Activated CD4-positive, alpha-beta T cell treated with anti-CD3 and anti-CD28 coated beads, Interleukin-2, amount 10 ng/mL, durations not matched to agents 7 days and 5 days (primary cell): Measurements from ENCODE around the gene MTURN. TPM values are rescaled to one million over a fixed set of nuclear protein-coding genes. Genes with fewer than 3 reads are reported as not detected.

ENCODE experiments used
- CTCF ChIA-PET: fragments of 350-600 bp; sonication (Branson Sonifier 250); formaldehyde crosslinking; loops from one replicate; lab custom pipeline; 2021; ENCODE audit warnings: antibody characterized with exemption; lab: Charles Lee
- POLR2A ChIA-PET: fragments of 350-600 bp; sonication (Branson Sonifier 250); formaldehyde crosslinking; loops from one replicate; lab custom pipeline; 2021; ENCODE audit warnings: antibody characterized with exemption; lab: Charles Lee
- DNase-seq: peaks from one replicate; pipeline ENCODE4 v3.0.0-alpha.2; 2020
- H3K27ac Mint-ChIP-seq: one replicate; pipeline ENCODE4 v1.8.0; 2021; ENCODE audit warnings: mild to moderate bottlenecking, moderate library complexity, mixed read lengths
- H3K27me3 Mint-ChIP-seq: one replicate; pipeline ENCODE4 v1.8.0; 2021; ENCODE audit warnings: mixed read lengths
- H3K36me3 Mint-ChIP-seq: one replicate; pipeline ENCODE4 v1.8.0; 2021; ENCODE audit warnings: low read depth, mixed read lengths
- H3K4me1 Mint-ChIP-seq: one replicate; pipeline ENCODE4 v1.8.0; 2021; ENCODE audit warnings: mixed read lengths
- H3K4me3 Mint-ChIP-seq: one replicate; pipeline ENCODE4 v1.8.0; 2021; ENCODE audit warnings: mild to moderate bottlenecking, moderate library complexity, mixed read lengths
- H3K9me3 Mint-ChIP-seq: one replicate; pipeline ENCODE4 v1.8.0; 2021; ENCODE audit warnings: mixed read lengths
- total RNA-seq, 2 experiments: library from RNA; stranded (reverse); gene quantifications; one replicate each; pipeline ENCODE4 v1.2.3, GENCODE V29; 2021

MTURN gene
- total RNA-seq, 2 experiments from 2014 or later = 3.7 to 4.1 TPM

- POLR2A ChIA-PET = no interaction called here
- Mint-ChIP-seq H3K9me3 (no peaks in the 10 kb centered on the region), H3K27ac (no peak overlapping the region), H3K4me1 (peaks cover 17% of the 10 kb centered on the region), H3K36me3 (no peaks in the 10 kb centered on the region), H3K27me3 (no peaks in the 10 kb centered on the region), H3K4me3 (no peak overlapping the region)
- CTCF ChIA-PET = no interaction called here
- DNase-seq = no peak
Observed at GRCh38 chr7:30167901-30168300, 33.1 kb downstream of the MTURN start.

GRCh38 chr7:30168835-30169573, 34.2 kb downstream of the MTURN start:
- Mint-ChIP-seq H3K9me3 (no peaks in the 10 kb centered on the region), H3K27me3 (no peaks in the 10 kb centered on the region), H3K4me3 (no peak overlapping the region), H3K27ac (no peak overlapping the region), H3K36me3 (no peaks in the 10 kb centered on the region), H3K4me1 (peaks cover 6% of the 10 kb centered on the region)
- no peak for DNase-seq
- CTCF ChIA-PET = interaction anchor here (2.2 kb wide), 1 partner anchor 10 kb away, joined by 6 read pairs; no protein-coding TSS in a partner anchor
- POLR2A ChIA-PET = no interaction called here

DNA sequence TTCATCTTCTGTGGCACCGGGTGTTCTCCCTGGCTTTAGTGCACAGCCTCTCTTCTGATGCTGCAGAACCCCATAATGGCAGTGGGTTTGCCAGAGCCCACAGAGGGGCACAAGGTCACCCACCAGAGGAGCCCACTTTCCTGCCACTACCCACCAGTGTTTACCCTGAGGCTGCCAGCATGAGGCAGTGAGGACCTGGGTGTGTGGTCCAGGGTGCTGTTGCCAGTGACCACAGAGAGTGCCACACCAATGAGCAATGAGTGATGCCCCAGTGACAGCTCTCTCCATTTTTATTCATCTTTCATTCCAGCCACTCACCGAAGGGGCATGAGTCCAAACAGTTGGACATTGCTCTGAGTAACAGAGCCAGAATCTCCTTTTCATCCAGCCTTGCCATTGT, 34.8 kb downstream of the MTURN start:
- Mint-ChIP-seq H3K27me3 (no peaks in the 10 kb centered on the region), H3K9me3 (no peaks in the 10 kb centered on the region), H3K36me3 (no peaks in the 10 kb centered on the region), H3K4me3 (no peak overlapping the region), H3K27ac (no peak overlapping the region), H3K4me1 (peaks cover 2% of the 10 kb centered on the region)
- POLR2A ChIA-PET = no interaction called here
- CTCF ChIA-PET = interaction anchor here (0.7 to 2.2 kb wide), 3 partner anchors 9 to 204 kb away, joined by 3 to 6 read pairs (median 3); no protein-coding TSS in a partner anchor
- no peak for DNase-seq

DNA sequence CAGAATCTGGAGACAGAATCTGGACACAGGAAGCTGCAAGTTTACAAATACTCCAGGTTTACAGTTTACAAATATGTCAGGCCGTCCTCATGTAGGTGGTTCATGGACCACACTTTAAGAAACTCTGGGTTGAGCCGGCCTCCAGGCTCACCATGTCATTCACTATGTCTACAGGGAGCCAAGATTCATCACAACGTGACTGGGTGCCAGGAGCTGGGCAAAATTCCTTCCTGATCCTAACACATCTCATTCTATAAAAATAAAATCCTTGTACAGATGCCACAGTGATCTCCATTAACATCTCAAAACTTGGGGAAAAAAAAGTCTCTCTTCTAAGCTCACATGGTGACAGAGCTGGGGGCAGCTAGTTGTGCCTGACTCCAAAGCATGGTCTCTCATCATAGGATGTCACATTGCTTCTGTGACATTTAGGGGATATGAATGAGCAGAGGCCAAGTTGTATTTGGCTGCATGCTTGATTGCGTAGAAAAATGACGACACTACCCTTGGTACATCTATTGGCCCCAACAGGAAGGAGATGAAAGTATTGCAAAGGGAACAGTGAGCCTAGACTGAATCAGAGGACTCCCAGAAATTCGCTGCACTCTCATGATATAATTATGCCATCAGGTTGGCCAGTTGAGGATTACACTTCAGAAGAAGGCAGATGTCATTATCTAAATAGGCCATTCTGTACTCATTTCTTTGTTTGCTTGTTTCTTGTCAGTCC, 35.9 kb downstream of the MTURN start:
- Mint-ChIP-seq H3K4me1 (no peaks in the 10 kb centered on the region), H3K27me3 (no peaks in the 10 kb centered on the region), H3K36me3 (no peaks in the 10 kb centered on the region), H3K4me3 (no peak overlapping the region), H3K9me3 (no peaks in the 10 kb centered on the region), H3K27ac (no peak overlapping the region)
- ChIA-PET POLR2A (no interaction called here), CTCF (interaction anchor here (0.7 to 2.2 kb wide), 5 partner anchors 8 to 202 kb away, joined by 3 to 6 read pairs (median 3); no protein-coding TSS in a partner anchor)
- no peak for DNase-seq

- no peaks in the 10 kb centered on the region for H3K4me1 Mint-ChIP-seq
- no peaks in the 10 kb centered on the region for H3K36me3 Mint-ChIP-seq
- DNase-seq = no peak
- H3K27me3 Mint-ChIP-seq = no peaks in the 10 kb centered on the region
- no peak overlapping the region for H3K4me3 Mint-ChIP-seq
- POLR2A ChIA-PET = no interaction called here
- no peaks in the 10 kb centered on the region for H3K9me3 Mint-ChIP-seq
- no peak overlapping the region for H3K27ac Mint-ChIP-seq
- CTCF ChIA-PET = interaction anchor here (1.2 to 1.4 kb wide), 2 partner anchors 10 to 19 kb away, joined by 3 read pairs; no protein-coding TSS in a partner anchor
Observed at GRCh38 chr7:30171766-30172447, 37.1 kb downstream of the MTURN start.

DNA sequence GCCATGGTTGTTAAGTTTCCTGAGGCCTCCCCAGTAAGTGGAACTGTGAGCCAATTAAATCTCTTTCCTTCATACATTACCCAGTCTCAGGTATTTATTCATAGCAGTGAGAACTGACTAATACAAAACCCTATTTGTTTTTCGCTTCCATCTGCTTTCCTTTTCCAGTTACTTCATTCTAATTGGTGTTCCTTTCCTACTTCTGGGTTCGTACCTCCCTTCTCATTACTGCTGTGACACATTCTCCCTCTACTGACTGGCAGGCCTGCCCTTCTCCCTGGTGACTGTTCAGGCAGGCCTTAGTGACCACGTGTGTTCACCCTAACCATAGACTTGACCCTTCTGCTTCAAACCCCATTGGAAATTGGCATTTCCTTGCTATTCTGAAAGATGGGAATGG, 37.7 kb downstream of the MTURN start:
- CTCF ChIA-PET = no interaction called here
- no peaks in the 10 kb centered on the region for H3K36me3 Mint-ChIP-seq
- H3K27me3 Mint-ChIP-seq = no peaks in the 10 kb centered on the region
- H3K9me3 Mint-ChIP-seq = no peaks in the 10 kb centered on the region
- no peak for DNase-seq
- no peaks in the 10 kb centered on the region for H3K4me1 Mint-ChIP-seq
- POLR2A ChIA-PET = no interaction called here
- no peak overlapping the region for H3K27ac Mint-ChIP-seq
- H3K4me3 Mint-ChIP-seq = no peak overlapping the region

DNA sequence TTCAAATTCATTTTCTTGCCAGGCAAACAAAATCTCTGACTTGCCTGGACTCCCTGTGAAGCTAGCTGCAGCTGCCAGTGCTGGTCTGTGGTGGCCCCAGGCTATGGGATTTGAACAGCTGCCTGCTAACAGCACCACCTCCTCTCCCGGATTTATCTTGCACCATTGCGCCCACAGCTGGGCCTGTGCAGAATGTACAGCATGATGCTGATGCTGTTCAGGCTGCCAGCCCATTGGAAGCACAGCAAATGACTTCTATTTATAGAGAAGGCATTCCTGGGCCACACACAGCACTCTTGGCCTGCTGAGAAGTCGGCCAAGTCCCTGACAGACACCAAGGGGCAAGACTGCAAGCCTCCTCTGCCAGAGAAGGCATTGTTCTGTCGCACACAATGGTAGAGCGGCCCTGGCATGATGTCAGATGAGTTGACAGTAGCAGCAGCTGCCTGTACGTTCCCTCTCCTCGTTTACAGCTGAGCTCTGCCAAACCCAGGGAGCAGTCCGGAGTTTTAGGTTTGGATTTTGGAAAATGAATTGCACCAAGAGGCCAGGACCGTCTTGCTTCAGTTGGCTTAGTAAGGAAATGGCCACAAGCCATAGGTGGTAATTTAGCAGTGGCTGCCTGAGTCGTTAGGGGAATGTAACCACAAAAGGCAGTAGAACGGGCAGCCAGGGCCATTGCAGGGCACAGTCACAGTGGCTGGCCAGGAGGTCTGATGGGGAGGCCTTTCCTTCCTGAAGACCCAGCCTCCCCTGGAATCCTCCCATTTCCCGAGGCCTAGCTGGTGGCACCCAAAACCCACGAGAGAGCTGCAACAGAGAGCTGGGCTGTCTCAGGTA, 38.5 kb downstream of the MTURN start:
- H3K36me3 Mint-ChIP-seq = no peaks in the 10 kb centered on the region
- H3K4me3 Mint-ChIP-seq = no peak overlapping the region
- no peak overlapping the region for H3K27ac Mint-ChIP-seq
- ChIA-PET POLR2A (no interaction called here), CTCF (interaction anchor here (0.8 kb wide), 1 partner anchor 10 kb away, joined by 3 read pairs; no protein-coding TSS in a partner anchor)
- peaks cover 2% of the 10 kb centered on the region for H3K4me1 Mint-ChIP-seq
- no peaks in the 10 kb centered on the region for H3K27me3 Mint-ChIP-seq
- no peak for DNase-seq
- H3K9me3 Mint-ChIP-seq = no peaks in the 10 kb centered on the region

GRCh38 chr7:30175180-30175579, 40.4 kb downstream of the MTURN start:
- H3K36me3 Mint-ChIP-seq = no peaks in the 10 kb centered on the region
- ChIA-PET CTCF (no interaction called here), POLR2A (interaction anchor here (0.6 kb wide), 1 partner anchor 113 kb away, joined by 4 read pairs; no protein-coding TSS in a partner anchor)
- H3K4me3 Mint-ChIP-seq = no peak overlapping the region
- no peak for DNase-seq
- H3K27ac Mint-ChIP-seq = no peak overlapping the region
- H3K9me3 Mint-ChIP-seq = no peaks in the 10 kb centered on the region
- H3K27me3 Mint-ChIP-seq = no peaks in the 10 kb centered on the region
- H3K4me1 Mint-ChIP-seq = peaks cover 9% of the 10 kb centered on the region

GRCh38 chr7:30175636-30176147, 40.9 kb downstream of the MTURN start:
- H3K4me3 Mint-ChIP-seq = no peak overlapping the region
- H3K27ac Mint-ChIP-seq = no peak overlapping the region
- no peaks in the 10 kb centered on the region for H3K27me3 Mint-ChIP-seq
- CTCF ChIA-PET = no interaction called here
- H3K9me3 Mint-ChIP-seq = no peaks in the 10 kb centered on the region
- peaks cover 9% of the 10 kb centered on the region for H3K4me1 Mint-ChIP-seq
- POLR2A ChIA-PET = interaction anchor here (0.6 kb wide), 1 partner anchor 114 kb away, joined by 4 read pairs; no protein-coding TSS in a partner anchor
- DNase-seq = no peak
- no peaks in the 10 kb centered on the region for H3K36me3 Mint-ChIP-seq

- DNase-seq = no peak
- Mint-ChIP-seq H3K27me3 (no peaks in the 10 kb centered on the region), H3K27ac (no peak overlapping the region), H3K9me3 (no peaks in the 10 kb centered on the region), H3K4me3 (no peak overlapping the region), H3K36me3 (no peaks in the 10 kb centered on the region), H3K4me1 (peaks cover 9% of the 10 kb centered on the region)
- ChIA-PET POLR2A (no interaction called here), CTCF (no interaction called here)
Observed at GRCh38 chr7:30176463-30177109, 41.8 kb downstream of the MTURN start.

- POLR2A ChIA-PET = no interaction called here
- H3K36me3 Mint-ChIP-seq = no peaks in the 10 kb centered on the region
- H3K4me1 Mint-ChIP-seq = peaks cover 9% of the 10 kb centered on the region
- no peak overlapping the region for H3K4me3 Mint-ChIP-seq
- no peaks in the 10 kb centered on the region for H3K9me3 Mint-ChIP-seq
- H3K27me3 Mint-ChIP-seq = no peaks in the 10 kb centered on the region
- H3K27ac Mint-ChIP-seq = no peak overlapping the region
- DNase-seq = no peak
- CTCF ChIA-PET = interaction anchor here (1.3 kb wide), 1 partner anchor 13 kb away, joined by 3 read pairs; no protein-coding TSS in a partner anchor
Observed at GRCh38 chr7:30177186-30177585, 42.4 kb downstream of the MTURN start.
